Uterus (tissue), 2 donors: Measurements from ENCODE around the gene TIAM1.

ENCODE experiments used
- POLR2A ChIP-seq, 2 donors: fragments of 450-650 bp; IDR thresholded peaks; one replicate each; pipeline ENCODE4 v1.6.1; 2016; ENCODE audit warnings: antibody characterized with exemption in 2 of 2, mild to moderate bottlenecking in 1 of 2, moderate library complexity in 1 of 2
- TF ChIP-seq, protein P1 (sequence below), 4 experiments: fragments of 200-600 bp in 2 of 4; fragments of 450-650 bp in 2 of 4; sonication (generic) in 2 of 4; IDR thresholded peaks; one replicate each; pipeline ENCODE4 v1.5.1; 2016 to 2019; ENCODE audit warnings: antibody characterized with exemption in 4 of 4, mild to moderate bottlenecking in 2 of 4, moderate library complexity in 1 of 4

DNA sequence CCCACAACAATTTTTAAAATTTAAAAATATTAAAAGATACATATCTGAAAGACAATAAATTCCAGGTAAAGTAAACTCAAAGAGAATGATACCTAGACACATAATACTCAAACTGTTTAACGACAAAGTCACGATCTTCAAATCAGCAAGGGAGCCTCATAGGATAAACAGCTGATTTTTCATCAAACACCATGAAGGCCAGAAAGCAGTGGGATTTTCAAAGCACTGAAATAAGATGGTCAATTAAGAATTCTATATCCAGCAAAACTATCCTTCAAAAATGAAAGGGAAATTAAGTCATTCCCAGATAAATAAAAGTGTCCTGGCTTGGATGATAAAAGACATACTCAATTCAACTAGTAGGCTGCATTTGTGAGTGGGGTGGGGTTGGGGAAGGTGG, 100.5 kb downstream of the TIAM1 start:
- TF ChIP-seq, protein P1, sequence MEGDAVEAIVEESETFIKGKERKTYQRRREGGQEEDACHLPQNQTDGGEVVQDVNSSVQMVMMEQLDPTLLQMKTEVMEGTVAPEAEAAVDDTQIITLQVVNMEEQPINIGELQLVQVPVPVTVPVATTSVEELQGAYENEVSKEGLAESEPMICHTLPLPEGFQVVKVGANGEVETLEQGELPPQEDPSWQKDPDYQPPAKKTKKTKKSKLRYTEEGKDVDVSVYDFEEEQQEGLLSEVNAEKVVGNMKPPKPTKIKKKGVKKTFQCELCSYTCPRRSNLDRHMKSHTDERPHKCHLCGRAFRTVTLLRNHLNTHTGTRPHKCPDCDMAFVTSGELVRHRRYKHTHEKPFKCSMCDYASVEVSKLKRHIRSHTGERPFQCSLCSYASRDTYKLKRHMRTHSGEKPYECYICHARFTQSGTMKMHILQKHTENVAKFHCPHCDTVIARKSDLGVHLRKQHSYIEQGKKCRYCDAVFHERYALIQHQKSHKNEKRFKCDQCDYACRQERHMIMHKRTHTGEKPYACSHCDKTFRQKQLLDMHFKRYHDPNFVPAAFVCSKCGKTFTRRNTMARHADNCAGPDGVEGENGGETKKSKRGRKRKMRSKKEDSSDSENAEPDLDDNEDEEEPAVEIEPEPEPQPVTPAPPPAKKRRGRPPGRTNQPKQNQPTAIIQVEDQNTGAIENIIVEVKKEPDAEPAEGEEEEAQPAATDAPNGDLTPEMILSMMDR (IDR thresholded peaks at IDR 0.05) = no peak
- TF ChIP-seq POLR2A (IDR thresholded peaks at IDR 0.05) = no peak
